Measurements from ENCODE around the gene ANKHD1. TPM values are rescaled to one million over a fixed set of nuclear protein-coding genes. Genes with fewer than 3 reads are reported as not detected.
A peak's percentile ranks its signal among the peaks of the same experiment; 100 is the strongest.

ANKHD1 gene
- total RNA-seq (2013), result 70.2 TPM
- polyA plus RNA-seq (100 to 1,000 TPM in 1 of 3 donors, 10 to 100 TPM in 2; 29.0 to 110 (median 43.6) TPM), polyA minus RNA-seq (55.7 and 69.9 TPM in 2 replicates), total RNA-seq (4.7 to 23.9 (median 12.1) reads per million in 11 experiments)

GRCh38 chr5:140401362-140402257, at the start of gene ANKHD1:
Gene ANKHD1 (plus strand): TSS chr5:140401833. CDS start chr5:140401968, 135 bp downstream.
- peak within 1 kb of the TSS; percentile 96 for H3K9ac ChIP-seq (ENCODE audit: insufficient read depth, low read length, poor library complexity, severe bottlenecking)
- Mint-ChIP-seq H3K4me1 (peaks cover 32% of the 10 kb centered on the region), H3K27me3 (ENCODE audit: low read depth in 3 of 3) (no peaks in the 10 kb centered on the region), H3K4me3 (no peak within 1 kb of the TSS), H3K27ac (peak within 1 kb of the TSS in 2 of 7 donors; percentile 92 to 93), H3K9me3 (no peaks in the 10 kb centered on the region), H3K36me3 (peaks cover 8 to 21% of the 10 kb centered on the region in 2 donors)
- TF ChIP-seq CTCF (IDR thresholded peaks at IDR 0.05), result no peak
- peaks cover 47% of the 10 kb centered on the region for H4K20me1 ChIP-seq (ENCODE audit: insufficient read depth, low read length)
- peak; percentile 100 for DNase-seq
- peak within 1 kb of the TSS; percentile 67 to 87 (median 86) for H3K4me3 ChIP-seq (replicated peaks in 1 of 3; ENCODE audit: low read depth in 2 of 3, low read length in 3 of 3)
- H2AFZ ChIP-seq (ENCODE audit: insufficient read depth, low read depth, low read length, poor library complexity, severe bottlenecking), result peak within 1 kb of the TSS; percentile 92
- peak within 1 kb of the TSS; percentile 88 for H3K4me2 ChIP-seq (replicated peaks; ENCODE audit: extremely low read depth, low read length, poor library complexity, severe bottlenecking)
- H3K27me3 ChIP-seq (ENCODE audit: control insufficient read depth in 2 of 2, insufficient read depth in 2 of 2, low read length in 2 of 2), result no peaks in the 10 kb centered on the region
- peaks cover 82% of the 10 kb centered on the region for H3K79me2 ChIP-seq (ENCODE audit: insufficient read depth, low read length)
- H3K27ac ChIP-seq (ENCODE audit: low read depth in 1 of 2, low read length in 2 of 2), result peak within 1 kb of the TSS; percentile 94
- peaks cover 23 to 32% of the 10 kb centered on the region in 2 donors for H3K4me1 ChIP-seq (ENCODE audit: control insufficient read depth in 1 of 2, insufficient read depth in 2 of 2, low read length in 2 of 2)
- H3K36me3 ChIP-seq (replicated peaks in 1 of 2; ENCODE audit: control insufficient read depth in 1 of 2, insufficient read depth in 2 of 2, low read length in 2 of 2), result peaks cover 6 to 19% of the 10 kb centered on the region in 2 donors
- intact Hi-C loops (cut with micrococcal nuclease), result loop anchor here in 1 of 2 donors (5.0 to 10.0 kb wide), 3 partner anchors 143 to 311 kb away; partner anchors contain the start of genes EIF4EBP3, IK and NDUFA2
- H3K9me3 ChIP-seq (replicated peaks in 1 of 2; ENCODE audit: control insufficient read depth in 1 of 2, insufficient read depth in 1 of 2, low read length in 2 of 2), result no peaks in the 10 kb centered on the region
- under 1% methylated on average over 82 of the region's 83 CpGs for WGBS (ENCODE audit: insufficient coverage)

- no CpG with 5 or more reads among the region's 7 CpGs for WGBS (ENCODE audit: insufficient coverage)
- intact Hi-C loops (cut with micrococcal nuclease), result loop anchor here in 1 of 2 donors (10.0 kb wide), 1 partner anchor 191 kb away; no protein-coding TSS in a partner anchor
- Mint-ChIP-seq H3K4me3 (no peak overlapping the region), H3K27me3 (ENCODE audit: low read depth in 3 of 3) (peaks cover 2 to 9% (median 4%) of the 10 kb centered on the region in 3 donors), H3K4me1 (peaks cover 38% of the 10 kb centered on the region), H3K36me3 (no peaks in the 10 kb centered on the region), H3K27ac (peak overlapping the region in 4 of 7 donors; percentile 25 to 69 (median 53)), H3K9me3 (peaks cover 0 to 1% (median 0%) of the 10 kb centered on the region in 7 donors)
- H3K4me3 ChIP-seq (replicated peaks in 1 of 3; ENCODE audit: low read depth in 2 of 3, low read length in 3 of 3), result no peak overlapping the region
- peak overlapping the region; percentile 28 for H3K4me2 ChIP-seq (replicated peaks; ENCODE audit: extremely low read depth, low read length, poor library complexity, severe bottlenecking)
- peaks cover 34 to 40% of the 10 kb centered on the region in 2 donors for H3K4me1 ChIP-seq (ENCODE audit: control insufficient read depth in 1 of 2, insufficient read depth in 2 of 2, low read length in 2 of 2)
- no peak overlapping the region for H3K9ac ChIP-seq (ENCODE audit: insufficient read depth, low read length, poor library complexity, severe bottlenecking)
- no peaks in the 10 kb centered on the region for H3K9me3 ChIP-seq (replicated peaks in 1 of 2; ENCODE audit: control insufficient read depth in 1 of 2, insufficient read depth in 1 of 2, low read length in 2 of 2)
- peak in 2 of 3 donors; percentile 22 to 55 for DNase-seq
- H2AFZ ChIP-seq (ENCODE audit: insufficient read depth, low read depth, low read length, poor library complexity, severe bottlenecking), result no peak overlapping the region
- TF ChIP-seq CTCF (IDR thresholded peaks at IDR 0.05), result no peak
- no peaks in the 10 kb centered on the region for H4K20me1 ChIP-seq (ENCODE audit: insufficient read depth, low read length)
- no peaks in the 10 kb centered on the region for H3K36me3 ChIP-seq (replicated peaks in 1 of 2; ENCODE audit: control insufficient read depth in 1 of 2, insufficient read depth in 2 of 2, low read length in 2 of 2)
- H3K27ac ChIP-seq (ENCODE audit: low read depth in 1 of 2, low read length in 2 of 2), result no peak overlapping the region
- no peaks in the 10 kb centered on the region for H3K27me3 ChIP-seq (ENCODE audit: control insufficient read depth in 2 of 2, insufficient read depth in 2 of 2, low read length in 2 of 2)
- H3K79me2 ChIP-seq (ENCODE audit: insufficient read depth, low read length), result no peaks in the 10 kb centered on the region
These were observed 46.1 kb upstream of the ANKHD1 start for GRCh38 chr5:140355546-140355945.

Measured in CD14-positive monocyte (primary cell).